GM21576 (cell line): Measurements from ENCODE around the gene OR10R2.
"Not testable (repeated sequence)": the region's sequence is repeated elsewhere in the genome, so short reads cannot be mapped to it uniquely, and the experiment has no call there.

Experiments
- ATAC-seq: cut with Tn5 transposase; IDR thresholded peaks from one replicate; pipeline ENCODE4 v1.9.1; 2021; ENCODE audit warnings: mild to moderate bottlenecking, moderate library complexity; ENCODE audit not compliant: unreplicated experiment

The OR10R2 gene

GRCh38 chr1:158471920-158472319, at the start of gene OR10R2:
OR10R2 (plus strand) TSS chr1:158472220; CDS start chr1:158472326, 106 bp downstream.
- ATAC-seq = no peak

DNA sequence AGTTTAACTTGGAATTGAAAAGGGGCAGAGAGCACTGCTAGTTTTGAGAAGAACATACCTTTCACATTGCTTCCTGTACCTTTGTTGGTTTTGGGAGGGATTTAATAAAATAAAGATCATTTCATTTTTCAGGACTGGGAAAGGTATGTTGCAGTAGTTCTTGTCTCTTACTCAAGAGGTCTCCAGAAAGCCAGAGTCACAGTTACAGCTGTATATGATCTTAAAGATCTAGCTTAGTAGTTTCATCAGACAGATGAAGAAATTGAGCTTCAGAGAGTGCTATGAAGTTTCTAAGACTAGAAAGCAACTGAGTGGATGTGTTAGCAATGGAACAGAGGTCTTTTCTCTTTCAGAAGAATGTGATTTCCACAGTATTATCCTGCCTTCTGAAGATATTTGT, 47.0 kb upstream of the OR10R2 start:
- no peak for ATAC-seq

GRCh38 chr1:158426137-158426536, 45.9 kb upstream of the OR10R2 start, which contains the start of gene OR10K2:
OR10K2 (minus strand) TSS chr1:158426237; CDS start chr1:158420866, 5,371 bp downstream.
- ATAC-seq = no peak

GRCh38 chr1:158430163-158430562, 41.9 kb upstream of the OR10R2 start:
- not testable (repeated sequence) for ATAC-seq

GRCh38 chr1:158434741-158435140, 37.3 kb upstream of the OR10R2 start:
- no peak for ATAC-seq

DNA sequence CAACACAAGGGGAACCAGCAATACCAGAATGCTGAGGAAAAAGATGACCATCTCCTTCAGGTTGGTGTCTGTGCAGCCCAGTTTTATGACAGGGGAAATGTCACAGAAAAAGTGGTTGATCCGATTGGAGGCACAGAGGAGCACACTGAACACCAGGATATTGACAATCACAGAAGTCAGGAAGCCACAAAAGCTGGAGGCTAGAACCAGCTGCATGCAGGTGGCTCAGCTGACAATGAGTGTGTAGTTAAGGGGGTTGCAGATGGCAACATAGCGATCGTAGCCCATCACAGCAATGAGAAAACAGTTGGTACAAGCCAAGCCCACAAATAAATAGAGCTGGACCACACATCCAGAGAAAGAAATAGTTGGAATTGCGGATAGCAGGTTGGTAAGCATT, 26.6 kb upstream of the OR10R2 start:
- no peak for ATAC-seq

DNA sequence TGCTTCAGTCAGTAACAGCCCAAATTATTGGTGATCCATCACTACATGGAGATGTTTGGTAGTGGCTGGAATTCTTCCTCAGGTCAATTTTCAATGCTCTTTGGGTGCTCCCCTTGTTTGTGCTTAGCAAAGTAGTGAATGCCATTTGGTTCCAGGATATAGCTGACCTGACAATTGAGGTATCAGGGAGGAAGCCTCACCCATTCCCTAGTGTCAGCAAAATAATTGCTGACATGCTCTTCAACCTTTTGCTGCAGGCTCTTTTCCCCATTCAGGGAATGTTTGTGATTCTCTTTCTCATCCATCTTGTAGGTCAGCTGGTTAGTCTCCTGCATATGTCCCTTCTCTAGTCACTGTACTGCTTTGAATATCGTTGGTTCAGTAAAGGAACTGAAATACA, 17.5 kb upstream of the OR10R2 start:
- ATAC-seq = no peak

- ATAC-seq = no peak
These were observed 14.8 kb upstream of the OR10R2 start for GRCh38 chr1:158457246-158457645.

DNA sequence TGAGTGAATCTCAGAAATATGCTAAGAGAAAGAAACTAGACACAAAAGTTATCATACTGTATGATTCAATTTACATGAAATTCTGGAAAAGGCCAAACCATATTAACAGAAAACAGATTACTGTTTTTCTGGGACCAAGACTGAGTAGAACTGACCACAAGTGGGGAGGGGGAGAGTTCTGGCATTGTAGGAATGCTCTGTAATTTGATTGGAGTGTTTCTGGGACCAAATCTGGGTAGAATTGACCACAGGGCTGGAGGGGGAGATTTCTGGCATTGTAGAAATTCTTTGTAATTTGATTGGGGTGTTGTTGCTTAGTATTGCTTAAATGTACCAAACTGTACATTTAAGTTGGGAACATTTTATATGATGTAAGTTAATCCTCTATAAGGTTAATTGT, 13.8 kb upstream of the OR10R2 start:
- ATAC-seq = no peak

GRCh38 chr1:158461534-158461933, 10.5 kb upstream of the OR10R2 start, which contains the start of gene OR10K1:
OR10K1 (plus strand) TSS chr1:158461834; CDS start chr1:158465562, 3,728 bp downstream.
- no peak for ATAC-seq

- ATAC-seq = no peak
These were observed 13.4 kb downstream of the OR10R2 start for GRCh38 chr1:158485455-158485854.

GRCh38 chr1:158491316-158491715, 19.3 kb downstream of the OR10R2 start:
- ATAC-seq = no peak

DNA sequence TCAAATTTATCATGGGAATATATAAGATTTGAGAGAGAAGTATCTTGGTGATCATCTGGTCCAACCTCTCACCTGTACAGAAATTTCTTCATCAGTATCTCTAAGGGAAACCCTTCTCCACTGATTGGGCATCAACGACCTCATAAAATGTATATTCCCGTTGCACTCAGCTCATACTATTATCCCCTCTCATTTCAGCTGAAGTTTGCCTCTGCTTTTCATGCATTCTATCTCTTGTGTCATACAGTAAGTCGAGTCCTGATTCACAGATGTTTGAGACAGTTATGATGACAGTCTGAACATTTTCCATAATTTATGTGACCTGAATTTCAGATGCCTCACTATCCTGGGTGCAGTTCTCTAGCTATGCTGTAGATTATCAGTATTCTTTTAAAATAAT, 21.0 kb downstream of the OR10R2 start:
- no peak for ATAC-seq

DNA sequence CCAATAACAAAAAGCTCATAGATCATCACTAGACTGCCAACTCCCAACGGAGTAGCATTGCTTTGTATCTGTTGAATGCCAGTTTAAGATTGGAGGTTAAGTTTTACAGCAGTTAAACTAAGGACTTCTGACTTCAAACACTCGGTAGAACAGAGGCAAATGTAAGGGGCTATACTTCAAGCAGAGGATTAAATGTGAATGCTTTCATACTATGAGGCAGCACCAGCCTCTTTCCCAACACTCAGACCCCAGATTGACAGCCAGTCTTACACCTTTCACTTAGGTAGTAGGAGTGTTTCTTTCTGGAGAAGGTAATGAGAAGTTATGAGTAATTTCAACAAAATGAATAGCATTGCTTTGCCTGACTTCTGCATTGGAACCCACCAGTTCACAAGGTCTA, 22.8 kb downstream of the OR10R2 start:
- ATAC-seq = no peak

- no peak for ATAC-seq
These were observed 24.4 kb downstream of the OR10R2 start for GRCh38 chr1:158496374-158496773.

DNA sequence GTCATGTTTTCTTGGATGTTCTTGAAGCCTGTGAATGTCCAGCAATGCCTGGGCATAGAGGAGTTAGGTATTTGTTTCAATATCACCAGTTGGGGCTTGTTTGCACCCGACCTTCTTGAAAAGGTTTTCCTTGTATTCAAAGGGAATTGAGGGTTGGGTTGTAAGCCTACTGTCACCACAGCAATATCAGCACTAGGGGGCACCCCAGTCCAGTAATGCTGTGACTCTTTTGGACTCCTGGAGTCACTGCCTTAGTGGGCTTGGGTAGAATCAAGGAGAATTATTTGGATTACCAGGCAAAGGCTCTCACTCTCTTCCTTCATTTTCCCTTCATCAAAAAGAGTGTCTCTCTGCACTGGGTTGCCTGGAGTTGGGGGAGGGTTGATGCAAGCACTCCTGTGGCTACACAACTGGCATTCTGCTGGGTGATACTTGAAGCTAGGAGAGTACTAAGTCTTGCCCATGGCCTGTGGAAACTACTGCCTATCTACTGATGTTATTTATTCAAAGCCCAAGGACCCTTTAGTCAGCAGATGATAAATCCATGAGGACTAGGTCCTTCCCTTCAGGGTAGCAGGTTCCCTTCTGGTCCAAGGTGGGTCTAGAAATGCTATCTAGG, 34.5 kb downstream of the OR10R2 start:
- no peak for ATAC-seq

DNA sequence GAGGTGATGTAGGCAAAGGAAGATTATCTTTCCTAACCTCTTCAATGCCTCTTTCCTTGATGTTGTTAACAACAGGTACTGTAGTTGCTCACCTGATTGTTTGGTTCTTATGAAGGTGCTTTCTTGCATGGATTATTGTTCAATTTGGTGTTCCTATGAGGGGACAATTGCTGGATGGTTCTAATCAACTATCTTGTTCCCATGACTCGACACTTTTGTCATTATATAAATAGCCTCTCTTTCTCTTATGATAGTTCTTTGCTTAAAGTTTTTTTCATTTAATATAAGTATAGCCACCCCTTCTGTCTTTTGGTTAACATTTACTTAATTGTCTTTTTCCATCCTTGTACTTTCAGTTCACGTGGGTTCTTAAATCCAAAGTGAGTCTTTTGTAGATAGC, 35.5 kb downstream of the OR10R2 start:
- ATAC-seq = no peak

DNA sequence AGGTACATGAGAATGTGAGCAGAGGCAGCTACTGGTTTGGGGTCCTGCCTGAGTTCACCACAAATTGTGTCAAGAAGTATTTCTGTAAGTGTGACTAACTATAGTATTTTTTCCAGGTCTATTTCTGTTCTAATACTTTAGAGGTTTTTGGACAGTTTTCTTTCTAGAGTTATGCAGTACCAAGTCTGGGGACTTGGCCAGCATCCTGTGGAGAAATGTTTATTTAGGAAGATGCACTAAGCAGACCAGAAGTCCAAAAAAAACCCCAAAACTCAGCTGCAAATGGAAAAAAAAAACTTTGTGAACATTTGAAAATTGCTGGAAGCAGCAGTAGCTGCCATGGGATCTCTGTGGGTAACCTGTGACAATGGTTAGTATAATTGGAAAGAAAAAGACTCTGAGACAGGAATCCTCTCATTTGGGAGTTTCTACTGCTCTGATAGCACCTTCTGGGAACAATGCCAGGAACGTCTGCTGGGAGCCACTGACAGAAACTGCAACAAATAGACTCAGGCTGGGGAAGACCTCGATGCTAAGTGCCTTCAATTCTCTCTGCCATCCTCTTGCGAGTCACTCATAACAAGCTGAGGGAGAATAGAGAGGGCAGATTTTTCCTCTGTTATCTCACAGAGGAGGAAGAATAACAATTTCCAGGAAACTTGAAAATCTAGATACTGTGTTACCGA, 37.6 kb downstream of the OR10R2 start:
- ATAC-seq = no peak

DNA sequence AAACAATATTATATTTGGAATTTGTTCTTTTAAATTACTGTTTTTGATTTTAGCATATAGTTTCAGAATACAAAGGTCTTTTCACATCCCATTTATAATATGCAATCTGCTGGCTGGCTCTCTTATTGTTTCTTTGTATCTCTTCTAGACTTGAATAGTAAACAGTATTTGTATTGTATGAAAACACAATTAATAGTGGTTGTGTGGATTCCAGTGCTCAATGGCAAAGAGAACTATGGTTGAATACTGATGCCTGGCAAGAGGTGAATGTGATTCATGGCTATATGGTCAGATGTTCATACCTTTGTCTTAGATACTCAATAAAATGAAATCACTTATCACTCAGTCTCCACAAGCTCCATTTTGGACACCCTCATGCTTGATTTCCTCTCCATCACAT, 44.9 kb downstream of the OR10R2 start:
- no peak for ATAC-seq

DNA sequence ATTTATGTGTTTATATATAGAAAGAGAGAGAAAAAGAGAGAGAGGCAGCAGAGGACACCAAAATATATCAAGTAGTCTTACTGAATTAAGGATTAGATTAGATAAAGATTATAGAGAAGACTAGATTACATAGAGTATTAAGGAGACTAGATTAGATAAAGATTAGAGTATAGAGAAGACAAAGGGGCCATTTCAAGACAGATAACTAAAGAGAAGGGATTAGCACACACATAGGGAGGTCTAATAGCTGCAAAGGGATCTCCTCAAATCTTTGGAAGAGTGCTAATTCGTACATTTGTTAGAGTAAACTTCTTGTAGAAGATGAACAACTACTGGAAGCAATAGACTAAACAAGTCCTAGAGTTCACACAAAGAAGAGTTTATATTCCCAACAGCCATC, 48.0 kb downstream of the OR10R2 start:
- ATAC-seq = no peak

GRCh38 chr1:158520955-158521665, 49.1 kb downstream of the OR10R2 start:
- ATAC-seq = no peak

GRCh38 chr1:158521666-158522058, 49.6 kb downstream of the OR10R2 start:
- no peak for ATAC-seq
